Fibroblast of mammary gland (primary cell): ENCODE results near the gene ZNF227.
"Not testable (repeated sequence)": the region's sequence is repeated elsewhere in the genome, so short reads cannot be mapped to it uniquely, and the experiment has no call there.

Experiments
- DNase-seq: peaks from one replicate; pipeline ENCODE4 v3.0.0-alpha.2; 2010; ENCODE audit warnings: low read depth
- H3K4me3 ChIP-seq: 2 replicates; pipeline ENCODE4 v1.5.1; 2011; ENCODE audit warnings: low read depth, mild to moderate bottlenecking, low read length, moderate library complexity; ENCODE audit not compliant: control insufficient read depth
- TF ChIP-seq, protein P1 (sequence below): conservative IDR thresholded peaks from 2 replicates; pipeline ENCODE4 v1.5.1; 2011; ENCODE audit warnings: low read depth, low read length, inconsistent platforms; ENCODE audit not compliant: control insufficient read depth, insufficient read depth

ZNF227 gene

GRCh38 chr19:44212250-44212865, at the start of gene ZNF227:
Gene ZNF227 (plus strand): TSS chr19:44212532. CDS start chr19:44217793, 5,261 bp downstream.
- DNase-seq = peak; percentile 97
- TF ChIP-seq, protein P1, sequence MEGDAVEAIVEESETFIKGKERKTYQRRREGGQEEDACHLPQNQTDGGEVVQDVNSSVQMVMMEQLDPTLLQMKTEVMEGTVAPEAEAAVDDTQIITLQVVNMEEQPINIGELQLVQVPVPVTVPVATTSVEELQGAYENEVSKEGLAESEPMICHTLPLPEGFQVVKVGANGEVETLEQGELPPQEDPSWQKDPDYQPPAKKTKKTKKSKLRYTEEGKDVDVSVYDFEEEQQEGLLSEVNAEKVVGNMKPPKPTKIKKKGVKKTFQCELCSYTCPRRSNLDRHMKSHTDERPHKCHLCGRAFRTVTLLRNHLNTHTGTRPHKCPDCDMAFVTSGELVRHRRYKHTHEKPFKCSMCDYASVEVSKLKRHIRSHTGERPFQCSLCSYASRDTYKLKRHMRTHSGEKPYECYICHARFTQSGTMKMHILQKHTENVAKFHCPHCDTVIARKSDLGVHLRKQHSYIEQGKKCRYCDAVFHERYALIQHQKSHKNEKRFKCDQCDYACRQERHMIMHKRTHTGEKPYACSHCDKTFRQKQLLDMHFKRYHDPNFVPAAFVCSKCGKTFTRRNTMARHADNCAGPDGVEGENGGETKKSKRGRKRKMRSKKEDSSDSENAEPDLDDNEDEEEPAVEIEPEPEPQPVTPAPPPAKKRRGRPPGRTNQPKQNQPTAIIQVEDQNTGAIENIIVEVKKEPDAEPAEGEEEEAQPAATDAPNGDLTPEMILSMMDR = no peak
- peak within 1 kb of the TSS; percentile 96 for H3K4me3 ChIP-seq

GRCh38 chr19:44163789-44164188, 48.5 kb upstream of the ZNF227 start:
- DNase-seq = no peak
- TF ChIP-seq, protein P1 = no peak
- H3K4me3 ChIP-seq = no peak overlapping the region

DNA sequence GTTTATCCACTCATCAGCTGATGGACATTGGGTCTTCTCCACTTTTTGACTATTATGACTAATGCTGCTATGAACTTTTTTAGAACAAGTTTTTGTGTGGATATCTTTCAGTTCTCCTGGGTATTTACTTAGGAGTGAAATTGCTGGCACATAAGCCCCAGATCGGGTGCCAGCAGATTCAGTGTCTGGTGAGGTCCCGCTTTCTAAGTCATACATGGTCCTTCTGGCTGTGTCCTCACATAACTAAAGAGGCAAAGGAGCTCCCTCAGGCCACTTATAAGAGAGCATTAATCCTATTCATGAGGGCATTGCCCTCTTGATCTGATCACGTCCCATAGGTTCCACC, 48.0 kb upstream of the ZNF227 start:
- peak overlapping the region; percentile 96 for H3K4me3 ChIP-seq
- TF ChIP-seq, protein P1 = no peak
- DNase-seq = no peak

DNA sequence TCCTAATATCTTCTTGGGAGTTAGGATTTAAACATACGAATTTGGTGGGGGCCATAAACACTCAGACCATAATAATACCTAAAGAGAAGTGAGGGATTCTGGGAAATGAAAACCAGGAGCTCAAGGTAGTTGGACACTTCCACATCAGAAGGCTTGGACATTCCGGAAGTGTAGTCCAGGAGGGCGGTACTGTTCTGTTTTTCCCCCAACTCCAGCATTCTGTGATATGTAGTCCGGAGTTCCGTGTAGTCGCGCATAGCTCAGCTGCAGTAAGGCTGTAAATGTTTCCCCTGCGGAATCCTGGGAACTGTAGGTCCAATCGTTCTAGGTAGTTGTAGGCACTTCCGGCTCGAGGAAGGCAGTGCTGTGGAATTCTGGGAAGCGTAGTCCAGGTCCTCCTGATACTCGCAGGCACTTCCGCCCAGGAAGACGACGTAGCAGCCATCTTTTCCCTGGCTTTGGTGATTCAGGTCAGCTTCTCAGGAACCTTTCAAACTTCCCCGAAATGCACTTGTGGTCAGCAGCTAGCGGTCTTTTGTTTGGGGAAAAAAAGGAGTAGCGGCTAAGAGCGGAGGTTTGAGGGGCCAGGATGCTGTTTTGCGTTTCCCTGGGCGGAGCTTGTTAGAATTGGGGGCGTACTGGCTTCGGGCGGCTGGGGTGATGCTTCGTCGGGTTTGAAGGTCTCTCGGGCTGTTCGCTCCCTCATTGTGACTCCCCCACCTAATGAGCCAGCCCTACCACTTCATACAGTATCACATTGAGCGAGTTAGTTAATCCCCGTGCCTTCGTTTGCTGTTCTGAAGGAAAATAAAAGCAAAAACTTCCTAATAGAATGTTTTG, 47.4 kb upstream of the ZNF227 start, which contains the start of gene ZNF226:
Gene ZNF226, plus strand, starts transcription at position 428 of the 840 bp plus-strand sequence. CDS start 4,981 bp downstream, outside the sequence.
- DNase-seq = peak; percentile 98
- TF ChIP-seq, protein P1 = no peak
- peak within 1 kb of the TSS; percentile 96 for H3K4me3 ChIP-seq

- not testable (repeated sequence) for H3K4me3 ChIP-seq, DNase-seq
Observed at GRCh38 chr19:44170660-44171059, 41.7 kb upstream of the ZNF227 start.

DNA sequence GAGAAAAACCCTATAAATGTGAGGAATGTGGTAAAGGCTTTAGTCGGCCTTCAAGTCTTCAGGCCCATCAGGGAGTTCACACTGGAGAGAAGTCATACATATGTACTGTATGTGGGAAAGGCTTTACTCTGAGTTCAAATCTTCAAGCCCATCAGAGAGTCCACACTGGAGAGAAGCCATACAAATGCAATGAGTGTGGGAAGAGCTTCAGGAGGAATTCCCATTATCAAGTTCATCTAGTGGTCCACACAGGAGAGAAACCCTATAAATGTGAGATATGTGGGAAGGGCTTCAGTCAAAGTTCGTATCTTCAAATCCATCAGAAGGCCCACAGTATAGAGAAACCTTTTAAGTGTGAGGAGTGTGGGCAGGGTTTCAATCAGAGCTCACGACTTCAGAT, 35.7 kb upstream of the ZNF227 start:
- no peak overlapping the region for H3K4me3 ChIP-seq
- peak; percentile 27 for DNase-seq
- TF ChIP-seq, protein P1 = no peak

- TF ChIP-seq, protein P1 = no peak
- DNase-seq = no peak
- H3K4me3 ChIP-seq = no peak overlapping the region
Observed at GRCh38 chr19:44180968-44181367, 31.4 kb upstream of the ZNF227 start.
